CD1c-positive myeloid dendritic cell (primary cell): ENCODE results near the gene NUP35.
A peak's percentile ranks its signal among the peaks of the same experiment; 100 is the strongest.

Experiments
- DNase-seq: peaks from one replicate; pipeline ENCODE4 v3.0.0-alpha.2; 2016; ENCODE audit errors: extremely low spot score

NUP35 gene, protein sequence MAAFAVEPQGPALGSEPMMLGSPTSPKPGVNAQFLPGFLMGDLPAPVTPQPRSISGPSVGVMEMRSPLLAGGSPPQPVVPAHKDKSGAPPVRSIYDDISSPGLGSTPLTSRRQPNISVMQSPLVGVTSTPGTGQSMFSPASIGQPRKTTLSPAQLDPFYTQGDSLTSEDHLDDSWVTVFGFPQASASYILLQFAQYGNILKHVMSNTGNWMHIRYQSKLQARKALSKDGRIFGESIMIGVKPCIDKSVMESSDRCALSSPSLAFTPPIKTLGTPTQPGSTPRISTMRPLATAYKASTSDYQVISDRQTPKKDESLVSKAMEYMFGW

DNA sequence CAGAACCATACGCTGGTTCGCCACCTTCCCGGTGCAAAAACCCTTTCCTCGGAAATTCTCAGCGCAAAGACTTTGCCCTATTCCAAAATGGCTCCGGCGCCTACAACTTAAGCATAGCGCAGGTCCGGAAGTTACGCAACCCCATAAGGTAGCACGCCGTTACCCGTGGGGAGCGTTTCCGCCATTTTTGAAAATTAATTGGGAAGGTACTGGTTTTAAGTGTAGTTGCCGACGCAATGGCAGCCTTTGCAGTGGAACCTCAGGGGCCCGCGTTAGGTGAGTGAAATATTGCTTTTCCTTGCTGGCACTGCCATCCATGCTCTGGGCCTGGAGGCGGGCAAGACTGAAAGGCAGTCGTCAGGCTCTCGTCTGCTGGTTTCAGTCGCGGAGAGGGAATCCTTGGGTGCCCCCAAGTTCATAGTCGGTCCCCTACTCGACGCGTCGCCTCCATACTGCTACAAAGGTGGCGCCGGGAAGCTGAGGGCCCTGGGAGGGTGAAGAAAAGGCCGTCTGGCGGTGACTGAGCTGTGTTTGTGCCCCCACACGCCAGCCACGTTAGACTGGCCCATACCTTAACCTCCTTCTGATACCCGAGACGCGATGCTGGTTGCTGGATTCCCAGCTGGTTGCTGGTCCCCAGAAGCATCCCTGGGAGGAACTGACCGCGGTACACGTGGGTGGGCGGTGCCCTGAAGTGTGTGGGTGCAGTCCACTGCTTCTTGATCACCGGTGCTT lies at the start of gene NUP35:
NUP35 (plus strand) TSS at position 222 of the 735 bp plus-strand sequence; CDS start at position 237, 15 bp downstream.
- peak; percentile 96 for DNase-seq

DNA sequence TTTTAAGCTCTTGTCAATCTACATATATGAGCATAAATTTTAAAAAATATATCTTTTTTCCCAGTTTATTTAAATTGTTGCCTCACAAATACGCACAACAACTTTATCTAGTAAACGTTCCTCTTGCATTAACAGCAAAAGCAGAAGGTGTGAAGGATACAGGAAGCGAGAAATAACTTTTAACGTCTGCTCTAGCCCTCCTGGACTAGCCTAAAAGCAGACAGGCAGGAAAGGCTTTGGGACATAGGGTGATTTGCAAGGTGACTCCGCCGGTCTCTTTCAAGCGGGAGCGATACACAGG lies 46.1 kb upstream of the NUP35 start:
- peak; percentile 37 for DNase-seq

DNA sequence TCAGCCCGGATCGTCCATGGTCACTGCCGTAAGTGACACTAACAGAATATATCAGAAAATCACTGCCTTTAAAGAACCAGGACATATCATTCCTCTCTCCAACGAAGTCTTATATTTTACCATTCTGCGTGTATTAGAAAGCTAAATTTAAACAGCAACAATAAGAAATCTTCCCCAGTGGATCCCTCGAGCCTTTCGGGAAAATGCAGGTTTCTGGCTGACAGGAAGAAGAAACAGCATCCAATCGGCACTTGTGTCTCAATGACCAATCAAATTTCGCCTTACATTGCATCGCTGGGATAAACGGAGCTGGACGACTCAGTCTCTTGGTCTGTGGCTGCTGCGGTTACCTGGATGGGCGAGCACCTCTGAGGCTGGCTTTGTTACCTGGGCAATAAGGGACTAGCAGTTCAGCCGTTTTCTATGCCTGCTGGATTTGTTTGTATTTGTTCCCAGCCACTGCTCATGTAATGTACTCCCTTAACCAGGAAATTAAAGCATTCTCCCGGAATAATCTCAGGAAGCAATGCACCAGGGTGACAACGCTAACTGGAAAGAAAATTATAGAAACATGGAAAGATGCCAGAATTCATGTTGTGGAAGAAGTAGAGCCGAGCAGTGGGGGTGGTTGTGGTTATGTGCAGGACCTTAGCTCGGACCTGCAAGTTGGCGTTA lies 45.6 kb upstream of the NUP35 start, which contains the start of gene DUSP19:
DUSP19 (plus strand) TSS at position 284 of the 675 bp plus-strand sequence; CDS start at position 471, 187 bp downstream.
- peak; percentile 91 for DNase-seq

DNA sequence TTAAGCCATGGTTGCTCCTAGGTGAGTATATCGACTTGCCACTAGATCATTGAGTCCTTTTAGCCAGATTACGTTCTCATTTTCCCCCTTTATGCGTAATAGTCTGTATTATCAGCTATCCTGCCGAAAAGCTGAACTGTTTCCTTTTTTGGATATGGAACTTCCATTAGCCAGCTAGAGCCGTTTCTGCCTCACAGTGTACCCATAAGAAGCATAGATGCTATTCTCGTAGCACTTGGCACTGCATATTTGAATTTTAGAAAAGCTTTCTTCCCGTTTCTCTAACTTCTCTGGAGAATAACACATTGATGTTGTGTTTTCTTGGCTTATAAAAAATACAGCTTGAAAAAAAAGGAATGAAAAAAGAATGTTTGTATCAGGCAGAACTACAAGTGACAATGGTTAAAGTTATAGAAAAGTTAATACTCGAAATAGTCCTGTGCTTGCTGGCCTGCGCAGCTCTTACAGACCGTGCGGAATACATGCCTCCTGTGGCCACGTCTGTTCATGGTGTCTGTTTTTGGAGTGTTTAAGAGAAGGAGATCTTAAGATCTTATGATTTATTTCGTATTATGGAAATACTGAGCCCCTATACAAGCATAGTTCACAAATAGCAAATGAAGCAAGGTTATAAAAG lies 45.0 kb upstream of the NUP35 start:
- peak; percentile 12 for DNase-seq

DNA sequence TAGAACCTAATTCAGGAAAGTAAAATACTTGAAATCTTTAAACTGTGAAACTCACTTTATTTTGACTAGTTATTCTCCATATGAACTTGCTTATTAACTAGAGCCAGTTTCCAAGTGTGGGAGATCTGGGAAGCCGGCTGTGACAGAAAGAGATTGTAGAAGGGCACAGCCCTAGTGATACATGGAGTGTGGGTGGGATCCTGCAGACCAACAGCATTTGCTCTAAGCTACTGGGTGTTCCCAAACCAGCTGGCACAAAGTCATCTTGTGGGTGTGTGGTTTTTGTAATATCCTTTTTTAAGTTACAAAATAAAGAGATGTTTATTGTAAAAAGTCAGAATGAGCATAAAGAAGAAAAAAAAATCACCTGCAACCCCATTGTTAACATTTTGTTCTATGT lies 42.3 kb upstream of the NUP35 start:
- DNase-seq = no peak

DNA sequence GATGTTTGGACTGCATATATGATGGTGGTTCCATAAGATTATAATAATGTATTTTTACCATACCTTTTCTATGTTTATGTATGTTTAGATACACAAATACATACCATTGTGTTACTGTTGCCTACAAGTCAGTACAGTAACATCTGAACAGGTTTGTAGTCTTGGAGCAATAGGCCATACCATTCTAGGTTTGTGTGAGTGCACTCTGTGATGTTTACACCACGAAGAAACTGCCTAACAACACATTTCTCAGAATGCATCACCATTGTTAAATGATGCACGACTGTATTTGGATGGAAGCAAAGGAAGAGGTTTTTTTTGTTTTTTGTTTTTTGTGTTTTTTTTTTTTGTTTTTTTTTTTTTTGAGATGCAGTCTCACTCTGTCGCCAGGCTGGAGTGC lies 36.2 kb upstream of the NUP35 start:
- DNase-seq = no peak

DNA sequence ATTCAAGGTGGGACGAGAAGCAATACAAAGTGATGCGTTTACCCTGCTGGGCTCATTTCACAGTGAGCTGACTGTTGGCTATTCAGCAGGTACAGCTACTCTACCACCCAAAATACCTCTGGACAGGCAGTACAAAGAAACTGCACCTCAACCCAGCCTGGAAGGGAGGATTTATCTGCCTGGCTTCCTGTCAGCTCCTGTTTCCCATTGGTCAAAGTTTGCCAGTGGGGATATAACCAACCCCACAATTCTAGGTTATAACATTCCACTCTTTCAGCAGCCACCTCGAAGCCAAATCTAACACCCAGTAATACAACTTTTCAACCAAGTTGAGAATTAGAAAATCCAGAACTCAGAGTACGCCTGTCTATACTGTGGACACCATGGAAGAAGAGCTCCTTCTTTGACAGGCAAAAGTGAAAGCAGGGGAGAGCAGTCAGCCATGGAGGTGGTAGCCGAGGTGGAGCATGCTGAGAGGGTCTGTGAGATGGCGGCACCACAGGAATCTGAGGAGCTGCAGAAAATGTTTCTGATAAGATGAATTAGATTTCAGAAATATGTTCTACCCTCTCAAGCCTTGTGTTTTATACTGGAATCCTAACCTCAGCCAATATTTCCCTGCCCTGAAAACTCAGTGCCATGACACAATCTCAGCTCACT lies 34.9 kb upstream of the NUP35 start:
- no peak for DNase-seq

DNA sequence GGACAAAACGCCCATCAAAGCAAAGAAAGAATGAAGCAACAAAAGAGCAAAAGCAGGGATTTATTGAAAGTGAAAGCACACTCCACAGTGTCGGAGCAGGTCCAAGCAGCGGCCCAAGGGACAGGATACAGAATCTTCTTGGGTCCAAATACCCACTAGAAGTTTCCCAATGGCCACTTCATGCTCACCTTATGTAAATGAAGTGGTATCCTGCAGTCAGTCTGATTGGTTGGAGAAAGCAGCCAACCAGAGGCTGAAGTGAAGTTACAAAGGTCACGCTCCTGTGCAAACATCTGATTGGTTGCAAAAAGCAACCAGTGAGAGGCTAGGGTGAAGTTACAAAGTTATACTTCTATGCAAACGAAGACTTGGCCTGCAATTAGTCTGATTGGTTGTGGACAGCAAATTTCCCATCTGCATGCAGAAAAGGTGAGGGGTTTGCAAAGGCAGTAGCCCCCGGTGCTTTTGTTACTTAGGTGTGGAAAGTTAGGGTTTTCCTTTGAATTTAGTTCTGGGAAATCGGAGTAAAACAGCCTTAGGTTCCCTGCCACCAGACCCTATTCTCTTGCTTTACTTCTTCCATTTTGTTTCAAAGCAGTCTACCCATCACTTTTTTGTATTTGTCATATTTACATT lies 32.8 kb upstream of the NUP35 start:
- no peak for DNase-seq

DNA sequence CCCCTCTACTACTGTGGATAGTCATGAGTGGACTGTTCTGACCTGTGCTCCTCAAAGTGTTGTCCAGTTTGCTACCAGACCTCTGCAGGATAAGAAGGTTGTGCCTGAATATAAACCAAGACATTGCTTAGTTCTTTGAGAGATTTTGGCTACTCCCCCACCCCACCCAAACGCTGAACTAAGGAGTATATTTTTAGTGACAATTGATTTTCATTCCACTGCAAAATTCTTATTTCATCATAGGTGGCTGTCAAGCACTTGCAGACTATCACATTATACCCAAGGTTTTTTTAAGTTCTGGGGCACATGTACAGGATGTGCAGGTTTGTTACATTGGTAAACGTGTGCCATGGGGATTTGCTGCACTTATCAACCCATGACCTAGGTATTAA lies 32.3 kb upstream of the NUP35 start:
- DNase-seq = no peak

DNA sequence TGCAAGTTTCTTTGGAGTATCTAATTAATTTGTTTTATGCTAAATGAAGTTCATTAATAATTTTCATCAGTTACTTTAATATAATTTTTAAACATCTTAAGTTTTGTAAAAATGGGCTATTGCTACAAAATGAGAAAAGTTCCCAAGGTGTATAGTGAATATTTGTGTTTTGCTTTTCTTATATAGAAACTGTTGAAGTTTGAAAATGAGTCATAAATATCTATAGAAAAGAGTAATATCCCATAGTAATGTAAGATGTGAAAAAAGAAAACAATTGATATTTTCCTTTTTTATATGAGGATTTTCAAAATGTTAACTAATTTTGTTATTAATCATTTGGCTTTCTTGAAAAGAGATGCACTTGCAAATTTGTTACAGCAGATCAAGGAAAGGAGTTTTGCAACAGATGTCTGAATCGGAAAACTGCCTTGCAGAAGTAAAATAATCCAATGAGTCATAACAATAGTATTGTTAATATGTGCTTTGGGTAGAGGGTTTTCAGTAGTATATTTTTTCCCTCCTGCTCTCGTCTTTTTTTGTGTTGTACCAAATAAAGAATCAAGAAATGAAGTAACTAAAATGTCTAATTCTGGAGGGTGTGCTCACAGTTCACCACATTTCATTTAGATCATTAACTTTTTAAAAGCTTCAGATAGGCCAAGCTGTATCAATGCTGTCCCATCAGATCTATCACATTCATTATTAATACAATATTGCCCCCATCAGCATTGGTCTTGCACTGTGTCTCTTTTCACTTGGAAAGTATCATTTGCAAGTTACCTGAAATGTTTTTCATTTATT lies 30.2 kb upstream of the NUP35 start:
- no peak for DNase-seq

DNA sequence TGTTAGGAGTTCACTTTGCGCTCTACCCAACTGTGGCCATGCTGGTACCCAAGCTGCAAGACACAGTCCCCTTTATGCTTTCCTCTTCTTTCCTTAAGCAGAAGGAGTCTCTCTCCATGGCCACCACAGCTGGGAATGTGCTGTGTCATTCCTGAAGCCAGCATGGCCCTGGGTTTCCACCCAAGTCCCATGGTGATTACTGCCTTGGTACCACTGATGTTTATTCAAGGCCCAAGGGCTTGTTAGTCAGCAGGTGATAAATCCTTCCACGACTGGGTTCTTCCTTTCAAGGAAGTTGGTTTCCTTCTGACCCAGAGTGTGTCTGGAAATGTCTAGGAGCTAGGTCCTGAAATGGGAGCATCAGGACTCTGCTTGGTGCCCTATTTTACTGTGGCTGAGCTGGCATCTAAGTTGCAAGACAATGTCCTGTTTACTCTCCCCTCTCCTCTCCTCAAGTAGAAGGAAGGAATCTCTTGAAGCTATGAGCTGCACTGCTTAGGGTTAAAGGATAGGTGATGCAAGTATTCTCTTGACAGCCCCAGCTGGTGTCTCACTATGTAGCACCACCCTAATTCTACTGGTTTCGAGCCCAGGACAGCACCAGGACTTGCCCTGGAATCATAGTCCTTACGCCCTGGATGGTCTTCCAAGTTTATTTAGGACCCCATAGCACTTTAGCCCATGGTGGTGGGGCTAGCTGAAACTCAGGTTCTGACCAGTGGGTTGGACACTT lies 18.7 kb upstream of the NUP35 start:
- DNase-seq = no peak

DNA sequence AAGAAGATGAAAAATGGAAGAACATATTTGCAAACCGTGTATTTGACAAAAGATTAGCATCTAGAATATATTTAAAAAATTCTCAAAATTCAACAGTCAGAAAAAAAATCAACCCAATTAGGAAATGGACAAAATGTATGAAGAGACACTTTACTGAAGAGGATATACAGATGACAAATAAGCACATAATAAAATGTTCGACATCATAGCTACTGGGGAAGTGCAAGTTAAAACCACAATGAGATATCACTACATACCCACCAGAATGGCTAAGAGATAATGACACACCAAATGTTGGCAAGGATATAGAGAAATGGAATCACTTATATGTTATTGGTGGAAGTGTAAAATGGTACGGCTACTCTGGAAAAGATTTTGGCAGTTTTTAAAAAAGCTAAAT lies 11.7 kb upstream of the NUP35 start:
- no peak for DNase-seq

DNA sequence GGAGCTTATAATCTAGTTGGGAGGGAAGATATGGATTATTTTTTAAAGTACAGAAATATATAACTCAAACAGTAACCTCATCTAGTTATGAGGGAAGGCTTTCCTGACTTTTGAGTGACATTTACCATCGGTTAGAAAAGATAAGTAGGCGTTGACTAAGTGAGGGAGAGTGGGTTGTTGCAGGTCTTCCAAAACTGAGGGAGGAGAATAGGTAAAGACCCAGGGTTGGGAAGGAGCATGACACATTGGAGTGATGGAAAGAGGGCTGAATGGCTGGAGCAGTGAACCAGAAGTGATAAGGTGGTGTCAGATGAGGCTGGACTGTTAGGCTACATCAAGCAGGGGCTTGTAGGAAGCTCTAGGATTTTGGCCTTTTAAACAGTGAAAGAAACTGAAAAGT lies 10.6 kb upstream of the NUP35 start:
- DNase-seq = no peak

DNA sequence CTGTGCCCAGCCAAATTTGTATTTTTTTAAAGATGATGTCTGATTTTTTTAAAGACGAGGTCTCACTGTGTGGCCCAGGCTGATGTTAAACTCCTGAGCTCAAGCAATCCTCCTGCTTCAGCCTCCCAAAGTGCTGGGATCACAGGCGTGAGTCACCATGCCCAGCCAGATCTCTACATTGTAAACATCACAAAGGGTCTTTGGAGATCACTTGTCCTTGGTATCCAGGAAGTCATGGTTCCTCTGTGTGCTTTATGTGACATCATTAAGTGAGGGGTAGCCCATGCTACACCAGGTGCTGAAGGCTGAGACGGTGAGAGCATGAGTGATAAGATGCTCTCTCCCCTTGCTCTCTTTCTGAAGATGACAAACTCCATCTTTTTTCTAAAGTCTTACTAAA lies 7.0 kb upstream of the NUP35 start:
- DNase-seq = no peak

DNA sequence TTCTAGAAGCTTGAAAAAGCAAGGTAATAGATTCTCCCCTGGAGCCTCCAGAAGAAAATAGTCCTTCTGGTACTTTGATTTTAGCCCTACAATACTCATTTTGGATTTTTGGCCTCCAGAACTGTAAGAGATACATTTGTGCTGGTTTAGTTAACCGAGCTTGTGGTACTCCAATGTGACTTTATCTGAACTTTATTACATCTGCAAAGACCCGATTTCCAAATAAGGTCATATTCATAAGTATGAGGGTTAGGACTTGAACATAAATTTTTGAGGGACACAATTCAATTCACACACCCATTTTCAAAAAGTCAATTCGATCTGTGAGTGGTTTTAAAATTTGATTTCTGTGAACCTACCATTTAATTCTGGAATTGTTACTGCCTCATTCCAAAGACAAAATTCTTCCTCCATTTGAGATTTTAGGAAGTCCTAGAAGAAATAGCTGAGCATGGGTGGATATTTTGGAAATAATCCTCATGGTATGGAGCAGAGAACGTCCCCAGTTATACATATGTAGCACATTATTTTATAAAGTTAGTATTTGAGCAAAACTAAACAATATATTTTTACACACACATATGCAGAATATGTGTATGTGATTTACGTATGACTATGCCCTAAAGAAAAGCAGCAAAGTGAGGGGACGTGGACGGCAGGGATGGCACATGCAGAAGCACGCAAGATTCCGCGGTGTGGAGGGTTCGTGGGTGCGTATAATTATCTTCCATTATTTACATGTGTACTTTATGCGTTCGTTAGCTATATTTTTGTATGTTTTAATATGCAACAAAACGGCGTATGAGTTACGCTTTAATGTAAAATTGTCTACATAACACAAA lies 905 bp upstream of the NUP35 start:
- no peak for DNase-seq

DNA sequence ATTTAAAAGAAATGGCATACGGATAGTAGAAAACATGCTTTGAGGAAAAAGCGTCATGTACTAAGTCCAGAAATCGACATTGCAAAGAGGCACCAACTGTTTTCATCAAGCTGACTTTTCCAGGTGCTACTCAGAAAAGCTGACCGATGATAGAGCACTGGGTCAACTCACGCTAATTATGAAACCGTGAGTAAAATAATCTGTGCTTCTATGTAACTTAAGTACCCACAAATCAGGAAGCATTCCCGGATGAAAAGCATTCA lies 353 bp upstream of the NUP35 start:
- DNase-seq = no peak

DNA sequence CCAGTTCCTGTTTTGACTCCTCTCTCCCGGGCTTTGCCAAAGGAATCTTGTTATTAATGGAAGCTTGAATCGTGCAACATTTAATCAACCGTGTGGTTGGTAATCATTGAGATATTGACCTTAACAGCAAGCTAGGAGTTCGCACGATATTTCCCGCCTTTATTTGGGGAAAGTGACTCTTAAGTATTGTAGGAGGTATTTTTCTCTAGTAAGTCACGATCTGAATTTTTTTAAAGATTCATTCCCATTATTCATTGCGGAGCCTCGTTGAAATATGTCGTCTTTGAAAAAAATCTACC lies 663 bp downstream of the NUP35 start:
- DNase-seq = no peak

DNA sequence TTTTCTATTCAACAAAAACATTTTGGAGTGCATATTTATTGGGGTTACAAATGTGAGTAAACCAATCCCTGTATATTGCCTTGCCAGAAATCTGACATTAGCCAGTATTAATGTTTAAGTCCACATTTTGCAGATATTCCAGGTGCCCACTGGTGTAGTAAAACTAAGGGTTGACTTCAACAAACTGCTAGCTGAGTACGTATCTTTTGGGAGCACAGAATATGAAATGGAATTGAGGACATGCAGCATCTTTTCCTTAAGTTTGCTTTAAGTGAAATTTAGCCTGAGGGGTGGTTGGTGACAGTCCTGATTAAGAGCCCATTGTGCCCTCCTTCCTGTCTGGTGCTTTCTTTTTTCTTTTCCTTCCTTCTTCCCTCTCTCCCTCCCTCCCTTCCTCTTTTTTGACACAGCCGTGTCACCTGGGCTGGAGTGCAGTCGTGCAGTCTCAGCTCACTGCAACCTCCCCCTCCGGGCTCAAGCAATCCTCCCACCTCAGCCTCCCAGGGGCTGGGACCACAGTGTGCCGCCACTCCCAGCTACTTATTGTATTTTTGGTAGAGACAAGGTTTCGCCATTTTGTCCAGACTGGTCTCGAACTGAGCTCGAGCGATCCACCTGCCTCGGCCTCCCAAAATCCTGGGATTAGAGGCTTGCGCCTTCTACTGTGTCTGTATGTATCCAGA lies 1.6 kb downstream of the NUP35 start:
- no peak for DNase-seq

DNA sequence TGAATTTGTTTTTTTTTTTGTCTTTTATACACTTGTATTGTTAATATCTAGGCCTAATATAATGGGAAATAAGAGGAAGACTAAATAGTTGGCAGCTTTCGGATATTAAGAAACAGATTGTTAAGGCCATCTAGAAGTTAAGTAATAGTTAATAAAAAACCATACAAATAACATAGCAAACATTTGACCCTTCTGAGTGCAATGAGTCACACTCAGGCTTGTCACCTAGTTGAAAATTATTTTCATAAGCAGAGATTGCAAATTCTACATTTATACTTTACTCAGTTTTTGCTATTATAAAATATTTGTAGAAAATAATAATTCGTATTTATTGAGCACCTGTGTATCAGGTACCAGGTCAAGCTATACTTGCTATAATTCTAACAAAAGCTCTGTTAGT lies 2.4 kb downstream of the NUP35 start:
- no peak for DNase-seq
